G401.6 (cell line): ENCODE data around the gene VEGFC.

Experiments
- FAIRE-seq: peaks from 2 replicates; lab custom pipeline; 2012; peaks lifted over from hg19 to GRCh38; lab: Jason Lieb, UNC

The VEGFC gene

DNA sequence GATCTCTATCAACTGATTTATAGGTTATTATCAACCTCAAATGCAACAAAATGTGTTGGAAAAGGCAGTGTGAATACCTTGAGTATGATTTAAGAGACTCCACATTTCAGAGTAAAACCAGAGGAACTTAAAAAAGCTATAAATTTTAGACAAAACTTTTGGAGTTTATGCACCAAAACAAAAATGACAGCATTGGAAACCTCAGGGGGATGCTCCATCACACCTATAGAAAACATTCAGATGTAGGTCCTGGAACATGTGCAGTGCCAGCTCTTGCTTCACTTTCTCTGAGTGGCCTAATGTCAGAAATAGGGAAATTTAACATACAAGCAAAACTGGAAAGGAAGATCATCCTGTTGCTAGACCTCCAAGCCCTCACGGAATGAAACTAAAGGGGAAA is 5.8 kb upstream of the VEGFC start:
- no peak for FAIRE-seq

DNA sequence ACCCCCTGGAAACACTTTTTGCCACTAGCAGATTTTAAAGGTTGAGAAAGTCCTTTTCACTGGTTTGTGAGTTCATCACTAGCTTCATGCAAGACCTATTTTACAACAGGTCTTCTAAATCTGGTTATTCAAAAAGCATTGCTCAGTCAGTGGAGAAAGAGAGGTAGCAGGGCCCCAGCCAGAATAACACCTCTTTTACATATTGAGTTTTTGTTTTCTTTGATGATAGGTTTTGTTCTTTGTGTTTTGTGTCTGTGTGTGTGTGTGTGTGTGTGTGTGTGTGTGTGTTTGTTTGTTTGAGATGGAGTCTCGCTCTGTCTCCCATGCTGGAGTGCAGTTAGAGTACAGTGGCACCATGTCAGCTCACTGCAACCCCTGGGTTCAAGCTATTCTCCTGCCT is 2.7 kb upstream of the VEGFC start:
- no peak for FAIRE-seq

DNA sequence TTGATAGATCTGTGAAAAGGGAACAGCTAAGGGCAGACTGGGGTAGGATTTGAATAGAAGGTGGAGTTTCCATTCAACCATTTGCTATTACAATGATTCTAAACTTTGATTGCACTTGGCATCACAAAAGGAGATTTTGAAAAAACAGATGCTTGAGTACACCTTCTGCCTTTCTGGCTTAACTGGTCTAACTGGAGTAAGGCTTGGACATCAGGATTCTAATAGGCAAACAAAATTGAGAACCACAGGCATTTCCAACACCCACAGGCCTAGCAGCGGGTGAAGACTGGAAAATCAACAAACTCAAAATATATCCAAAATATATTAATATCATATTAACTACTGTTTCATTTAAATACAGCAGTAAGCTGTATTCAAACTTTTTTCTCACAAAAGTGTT is 1.9 kb upstream of the VEGFC start:
- FAIRE-seq = no peak

DNA sequence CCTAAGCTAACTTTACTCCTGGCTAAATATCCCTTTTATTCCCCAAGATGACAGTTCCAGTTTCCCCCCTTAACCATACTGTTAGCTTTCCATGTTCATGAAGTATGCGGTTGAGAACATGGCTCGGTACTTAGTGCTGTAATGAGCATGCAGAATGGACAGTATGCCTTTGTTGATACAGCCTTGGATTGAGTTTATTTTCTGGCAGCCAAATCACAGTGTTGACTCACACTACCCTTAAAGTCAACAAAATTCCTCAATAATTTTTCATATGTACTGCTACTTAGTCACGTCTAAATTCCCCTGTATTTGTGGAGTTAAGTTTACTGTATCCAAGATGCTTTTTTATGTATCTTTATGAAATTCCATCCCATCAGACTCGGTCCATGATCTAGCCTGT is 1.4 kb upstream of the VEGFC start:
- FAIRE-seq = no peak

DNA sequence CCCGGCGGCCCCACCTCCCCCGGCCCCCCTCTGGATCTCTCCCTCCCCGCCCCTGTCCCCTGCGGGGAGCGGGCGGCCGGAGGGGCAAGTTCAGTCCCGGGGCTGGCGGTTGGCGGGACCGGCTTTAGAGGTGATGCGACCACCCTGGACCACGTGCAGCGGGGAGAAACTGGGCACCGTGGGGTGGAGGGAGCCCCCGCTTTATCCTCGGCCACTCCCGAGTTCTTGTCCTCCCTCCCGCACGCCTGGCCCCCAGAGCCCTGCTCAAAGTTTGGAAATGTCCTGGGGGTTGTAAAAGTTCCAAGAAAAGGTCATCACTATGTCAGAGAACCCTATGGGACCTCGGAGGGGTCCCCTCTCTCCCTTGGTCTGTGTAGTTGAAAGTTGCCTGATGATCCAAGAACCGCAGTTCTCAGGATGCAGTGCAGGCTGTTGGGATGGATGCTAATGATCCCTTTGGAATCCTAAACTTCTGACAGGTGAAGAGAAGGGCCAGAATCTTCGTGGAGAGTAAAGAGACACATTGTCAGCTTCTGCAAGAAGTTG is 411 bp upstream of the VEGFC start:
- FAIRE-seq = no peak

DNA sequence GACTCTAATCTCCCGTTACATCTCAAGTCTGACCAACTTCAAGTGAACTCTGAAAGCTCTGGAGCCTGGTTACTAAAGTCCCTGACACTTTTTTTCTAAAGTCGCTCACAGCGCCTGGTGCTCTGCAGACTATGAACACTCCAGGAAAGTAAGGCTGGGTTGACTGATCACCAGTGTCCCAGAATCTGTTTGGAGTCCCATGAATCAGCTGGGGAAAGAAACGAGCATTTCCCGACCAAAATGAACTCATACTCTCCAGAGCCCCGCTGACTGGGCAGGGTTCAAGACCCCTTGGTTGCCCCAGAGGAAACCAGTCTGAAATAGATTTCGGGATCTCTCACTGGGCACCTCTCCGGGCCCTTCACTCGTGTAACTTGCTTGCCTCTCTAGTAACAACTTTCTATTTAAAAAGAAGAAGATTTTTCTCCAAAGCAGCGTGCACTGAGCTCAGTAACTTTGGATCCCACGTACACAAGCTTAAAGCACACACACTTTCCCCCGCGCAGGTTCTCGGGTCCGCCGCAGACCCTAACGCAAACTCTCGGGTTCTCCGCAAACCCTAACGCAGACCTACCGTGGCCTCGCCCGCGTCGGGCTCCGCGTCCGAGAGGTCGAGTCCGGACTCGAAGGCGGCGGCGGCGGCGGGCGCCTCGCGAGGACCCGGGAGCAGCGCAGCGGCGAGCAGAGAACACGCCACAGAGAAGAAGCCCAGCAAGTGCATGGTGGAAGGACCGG is 964 bp downstream of the VEGFC start:
- no peak for FAIRE-seq

DNA sequence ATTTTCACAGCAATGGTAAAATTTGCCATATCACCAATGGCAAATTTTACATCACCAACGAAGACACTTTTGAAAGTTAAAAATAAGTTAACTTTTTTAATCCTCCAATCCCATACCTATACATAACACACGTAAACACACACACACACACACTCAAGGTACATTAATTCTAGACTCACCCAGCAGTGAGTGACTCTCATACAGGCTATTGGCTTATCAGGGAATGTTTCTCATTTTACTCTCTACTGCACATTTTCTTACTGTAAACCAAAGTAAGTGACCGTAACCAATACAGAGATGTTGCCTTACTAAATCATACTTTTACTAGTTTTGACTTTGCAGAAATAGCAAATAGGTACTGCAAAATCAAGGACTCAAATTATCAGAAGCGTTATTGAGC is 2.3 kb downstream of the VEGFC start:
- FAIRE-seq = no peak

DNA sequence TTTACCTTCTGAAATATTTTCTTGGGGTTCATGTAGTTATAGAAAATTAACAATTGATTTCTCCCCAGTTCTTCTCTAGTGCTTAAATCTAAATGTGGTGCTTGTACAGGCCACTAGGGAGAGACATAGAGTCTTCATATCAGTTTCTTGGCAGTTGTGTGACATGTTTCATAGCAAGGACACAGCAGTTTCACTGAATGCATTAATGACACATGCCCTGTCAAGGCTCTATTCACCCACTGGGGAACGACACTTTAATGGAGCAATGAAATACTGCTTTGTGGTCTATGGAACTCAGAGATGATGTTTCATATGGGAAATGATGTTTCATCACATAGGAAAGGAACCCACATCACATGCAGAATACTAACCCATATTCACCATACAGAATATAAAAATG is 2.8 kb downstream of the VEGFC start:
- FAIRE-seq = no peak

DNA sequence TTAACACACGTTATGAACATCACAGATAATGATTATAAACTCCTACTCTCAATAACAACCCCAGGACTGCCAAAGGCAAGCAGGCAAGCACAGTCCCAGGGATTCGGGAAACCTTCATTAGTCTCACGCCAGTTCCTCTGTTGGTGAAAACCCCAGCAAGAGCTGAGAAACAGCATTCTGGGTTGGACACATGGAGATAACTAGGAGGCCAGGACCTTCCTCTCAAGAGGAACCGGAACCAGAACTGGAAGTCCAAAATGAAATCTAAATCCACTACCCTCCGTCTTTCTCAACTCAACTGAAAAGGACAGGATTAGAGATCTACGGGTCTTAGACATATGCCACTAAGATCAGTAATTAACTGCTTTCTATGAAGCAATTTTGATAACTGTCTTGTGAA is 3.8 kb downstream of the VEGFC start:
- FAIRE-seq = no peak

DNA sequence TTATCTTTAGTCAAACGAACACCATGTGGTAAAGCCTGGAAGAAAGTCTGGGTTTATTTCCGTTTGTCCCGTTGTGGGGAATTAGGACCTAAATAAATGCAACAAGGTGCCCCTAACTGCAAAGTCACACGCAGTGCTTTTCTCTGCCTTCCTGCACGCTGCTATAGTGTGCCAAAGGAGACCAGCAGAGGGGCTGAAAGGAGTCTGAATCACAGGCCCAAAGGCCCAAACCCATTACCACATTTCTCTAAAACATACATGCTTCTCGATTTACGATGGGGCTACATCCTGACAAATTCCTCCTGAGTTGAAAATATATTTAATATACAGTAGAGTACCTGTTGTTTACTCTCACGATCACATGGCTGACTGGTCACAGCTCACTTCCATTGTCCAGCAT is 4.5 kb downstream of the VEGFC start:
- FAIRE-seq = no peak

DNA sequence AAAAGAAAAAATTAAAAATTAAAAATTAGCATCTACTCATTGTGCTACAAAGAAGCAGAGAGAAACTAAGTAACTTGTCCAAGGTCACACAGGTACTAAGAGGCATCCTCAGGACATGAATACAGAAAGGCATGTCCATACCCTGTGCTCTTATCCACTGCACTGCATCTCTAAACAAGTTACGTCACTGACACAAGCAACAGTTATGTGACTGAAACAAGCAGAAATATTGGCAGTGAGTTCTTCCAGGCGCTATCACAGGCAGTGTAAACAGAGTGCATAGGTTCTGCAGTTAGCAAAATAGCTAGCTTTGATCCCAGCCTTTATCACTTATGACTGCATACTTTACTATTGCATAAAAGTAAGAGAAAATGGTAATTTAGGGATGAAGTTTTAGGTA is 7.9 kb downstream of the VEGFC start:
- no peak for FAIRE-seq

DNA sequence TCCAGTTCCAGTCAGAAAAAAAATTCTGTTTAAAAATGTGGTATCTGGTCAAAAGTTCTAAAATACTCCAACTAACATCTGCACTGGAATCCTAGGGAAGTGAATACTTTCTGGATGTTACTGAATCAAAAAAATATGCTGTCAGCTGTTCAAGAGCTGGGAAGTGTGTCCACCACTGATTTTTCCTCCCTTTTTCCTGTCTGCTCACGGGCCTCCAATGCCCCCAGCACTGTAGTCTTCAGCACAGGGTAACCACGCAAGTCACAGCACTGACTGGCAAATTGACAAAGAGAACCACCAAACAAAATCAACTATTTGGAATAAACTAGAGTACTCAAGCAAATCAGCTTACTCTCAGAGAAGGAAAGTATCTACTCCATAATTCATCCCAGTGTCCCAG is 9.9 kb downstream of the VEGFC start:
- FAIRE-seq = no peak

DNA sequence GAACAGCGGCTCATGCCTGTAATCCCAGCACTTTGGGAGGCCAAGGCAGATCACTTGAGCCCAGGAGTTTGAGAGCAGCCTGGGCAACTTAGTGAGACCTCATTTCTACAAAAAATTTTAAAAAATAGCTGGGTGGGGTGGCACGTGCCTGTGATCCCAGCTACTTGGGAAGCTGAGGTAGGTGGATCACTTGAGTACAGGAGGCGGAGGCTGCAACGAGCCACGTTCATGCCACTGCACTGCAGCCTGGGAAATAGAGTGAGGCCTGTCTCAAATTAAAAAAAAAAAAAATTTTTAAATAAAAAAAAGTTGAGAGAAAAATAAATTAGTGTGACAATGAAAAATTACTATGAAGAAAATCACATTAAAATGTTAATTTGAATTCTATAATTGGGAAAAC is 10.5 kb downstream of the VEGFC start:
- no peak for FAIRE-seq

DNA sequence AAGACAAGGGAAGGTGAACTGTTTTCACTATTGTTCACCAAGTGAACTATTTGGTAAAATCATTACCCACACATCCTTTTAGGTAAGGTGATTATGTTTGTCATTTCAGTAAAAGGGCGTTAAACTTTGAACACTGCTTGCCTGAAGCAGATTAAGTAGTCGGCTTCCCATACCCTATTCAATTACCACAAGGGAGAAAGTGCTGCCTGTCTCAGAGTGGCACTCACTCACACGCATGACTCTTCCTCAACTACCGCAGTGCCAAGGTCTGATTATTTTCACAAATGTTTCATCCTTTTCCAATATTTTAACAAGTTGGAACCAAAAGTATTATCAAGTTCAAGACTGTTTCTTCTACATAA is 11.0 kb downstream of the VEGFC start:
- FAIRE-seq = no peak

DNA sequence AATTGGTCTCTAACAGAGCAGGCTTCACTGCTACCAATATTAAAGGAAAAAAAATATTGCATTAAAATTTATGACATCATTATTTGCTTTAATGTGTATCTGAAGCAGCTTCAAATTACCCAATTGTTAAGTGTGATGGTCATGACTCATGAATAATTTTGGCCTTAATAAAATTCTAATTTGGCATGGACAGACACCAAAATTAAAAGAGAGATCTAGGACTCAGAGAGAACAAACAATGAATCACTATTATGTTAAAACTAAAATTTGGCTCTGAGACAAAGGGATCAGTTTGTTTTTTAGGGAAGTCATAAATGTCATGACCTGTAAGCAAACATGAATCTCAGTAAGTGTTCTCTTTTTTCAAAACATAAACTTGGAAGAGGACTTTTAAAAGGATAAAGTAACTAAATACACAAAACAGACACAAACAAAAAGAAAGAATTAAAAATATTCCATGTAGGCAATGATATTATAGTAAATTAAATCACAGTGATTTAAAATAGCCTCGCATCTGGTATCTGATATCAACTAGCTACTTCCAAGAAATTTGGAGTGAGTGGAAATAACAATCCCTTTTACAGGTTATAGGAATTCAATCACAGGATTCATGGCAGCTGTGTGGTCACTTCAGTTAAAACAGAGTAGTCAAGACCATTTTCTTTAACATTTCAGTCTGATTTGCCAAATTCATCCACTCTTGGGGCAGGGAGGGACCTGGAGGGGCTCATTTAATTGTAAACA is 11.6 kb downstream of the VEGFC start:
- no peak for FAIRE-seq

DNA sequence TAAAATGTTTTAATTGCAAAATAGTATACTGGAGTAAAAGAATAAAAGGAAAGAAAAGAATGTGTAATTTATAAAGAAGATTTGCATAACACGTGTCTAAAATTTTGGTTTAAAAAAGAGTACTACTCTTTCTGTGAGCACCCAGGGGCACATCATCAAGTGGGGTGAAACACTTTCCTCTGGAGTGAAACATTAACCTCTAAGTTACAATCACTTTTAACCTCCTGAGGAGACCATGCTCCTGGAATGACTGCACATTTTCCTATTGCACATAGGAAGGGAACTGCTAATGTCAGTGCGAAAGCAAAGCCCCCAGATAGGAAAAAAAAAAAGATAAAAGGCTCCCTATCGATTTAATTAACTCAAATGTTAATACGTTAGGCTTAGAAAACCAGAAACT is 13.3 kb downstream of the VEGFC start:
- FAIRE-seq = no peak

DNA sequence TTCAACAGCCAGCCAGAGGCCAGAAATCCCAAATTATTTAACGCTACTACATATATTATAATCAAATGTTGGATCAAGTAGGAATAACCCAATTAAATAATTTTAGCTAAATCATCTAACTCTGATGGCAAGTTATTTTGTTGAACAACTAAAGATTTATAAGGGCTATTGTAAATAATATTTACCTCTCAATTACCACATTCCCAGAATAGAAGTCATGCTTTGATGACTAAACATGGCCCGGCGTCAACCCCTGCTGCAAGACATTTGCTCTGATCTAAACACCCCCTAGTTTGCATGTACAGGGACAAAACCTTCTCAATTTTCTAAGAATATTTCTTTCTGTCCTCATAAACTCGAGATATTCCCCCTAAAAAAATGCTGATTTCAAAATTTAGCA is 14.2 kb downstream of the VEGFC start:
- no peak for FAIRE-seq

DNA sequence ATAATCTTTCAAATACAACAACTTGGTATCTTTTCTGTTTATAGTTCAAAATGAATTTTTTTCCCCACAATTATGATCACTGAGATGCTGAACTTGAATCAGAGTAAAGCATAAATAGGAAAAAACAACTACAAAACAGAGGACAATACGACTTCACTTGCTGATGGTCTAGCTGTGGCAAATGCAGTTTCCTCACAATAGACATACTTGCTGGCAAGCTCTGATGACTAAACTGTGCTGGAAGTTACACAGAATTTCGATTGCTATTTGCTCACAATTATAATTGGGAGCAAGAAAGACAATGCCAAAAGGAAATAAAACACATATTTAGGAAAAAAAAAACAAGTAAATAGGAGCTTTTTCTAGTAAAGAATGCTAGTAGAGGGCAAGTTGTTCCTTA is 14.7 kb downstream of the VEGFC start:
- no peak for FAIRE-seq

DNA sequence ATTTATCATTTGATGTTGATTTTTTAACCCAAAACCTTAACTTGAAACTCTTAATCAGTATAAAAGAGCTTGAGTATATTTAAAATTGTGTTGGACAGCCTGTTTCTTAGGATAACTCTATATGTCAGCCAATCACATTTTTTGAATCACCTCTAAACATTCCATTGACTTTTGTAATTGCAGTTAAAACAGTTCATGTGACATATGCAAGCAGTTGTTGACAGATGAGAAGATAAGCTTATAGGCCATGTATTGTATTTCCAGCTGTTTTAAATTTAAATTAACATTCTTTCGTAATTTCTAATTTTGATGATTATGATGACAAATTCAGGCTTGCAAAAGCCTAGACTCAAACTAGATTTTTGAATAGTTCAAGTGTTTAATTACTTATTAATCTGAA is 17.4 kb downstream of the VEGFC start:
- no peak for FAIRE-seq

DNA sequence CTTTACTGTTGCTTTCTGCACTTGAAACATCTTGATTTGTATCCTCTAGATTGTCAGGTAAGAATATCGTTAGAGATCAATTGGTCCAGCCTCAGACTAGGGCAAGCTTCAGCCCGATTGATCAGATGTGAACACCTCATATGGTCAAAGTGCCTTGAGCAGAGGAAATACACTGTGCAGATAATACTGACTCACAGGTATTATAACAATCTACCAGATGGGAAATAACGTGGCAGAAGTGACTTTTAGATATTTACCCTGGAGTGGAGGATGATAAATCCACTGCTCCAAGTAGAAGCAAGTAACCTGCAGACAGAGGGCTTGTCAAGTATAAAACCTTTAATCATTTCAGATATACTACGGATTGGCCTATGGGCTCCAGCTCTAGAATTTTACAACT is 17.9 kb downstream of the VEGFC start:
- no peak for FAIRE-seq

DNA sequence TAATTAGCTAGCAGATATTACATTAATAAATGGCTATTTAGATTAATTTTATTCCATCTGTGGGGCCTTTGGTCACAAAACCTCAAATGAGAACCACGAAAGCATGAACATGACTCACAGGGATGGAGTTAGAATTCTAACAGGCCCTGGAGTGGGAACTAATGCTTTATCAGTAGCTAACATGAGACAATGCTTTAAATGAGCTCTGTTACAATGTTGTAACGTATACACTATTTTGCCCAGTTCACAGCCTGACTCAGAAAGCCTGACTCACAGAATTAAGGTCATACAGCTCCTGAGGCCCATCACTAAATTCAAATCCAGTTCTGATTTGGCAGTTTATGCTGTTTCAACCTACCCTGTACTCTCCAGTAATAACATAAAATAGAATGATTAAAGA is 23.2 kb downstream of the VEGFC start:
- FAIRE-seq = no peak

DNA sequence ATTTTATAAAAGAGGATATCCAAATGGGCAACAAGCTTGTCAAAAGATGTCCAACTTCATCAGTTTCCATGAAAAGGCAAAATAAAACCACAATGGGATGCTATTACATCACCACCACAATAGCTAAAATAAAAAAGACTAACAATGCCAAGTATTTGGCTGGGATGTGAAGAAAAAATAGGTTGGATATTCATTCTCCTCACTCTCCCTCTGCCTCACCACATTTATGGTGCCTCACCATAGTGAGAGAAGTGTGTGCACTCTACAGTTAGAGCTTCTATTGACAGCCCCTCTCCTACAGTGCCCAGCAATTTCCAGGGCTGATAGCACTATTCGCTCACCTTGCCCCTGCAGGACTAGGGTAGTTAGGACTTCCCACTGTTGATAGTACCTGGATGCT is 25.5 kb downstream of the VEGFC start:
- no peak for FAIRE-seq

DNA sequence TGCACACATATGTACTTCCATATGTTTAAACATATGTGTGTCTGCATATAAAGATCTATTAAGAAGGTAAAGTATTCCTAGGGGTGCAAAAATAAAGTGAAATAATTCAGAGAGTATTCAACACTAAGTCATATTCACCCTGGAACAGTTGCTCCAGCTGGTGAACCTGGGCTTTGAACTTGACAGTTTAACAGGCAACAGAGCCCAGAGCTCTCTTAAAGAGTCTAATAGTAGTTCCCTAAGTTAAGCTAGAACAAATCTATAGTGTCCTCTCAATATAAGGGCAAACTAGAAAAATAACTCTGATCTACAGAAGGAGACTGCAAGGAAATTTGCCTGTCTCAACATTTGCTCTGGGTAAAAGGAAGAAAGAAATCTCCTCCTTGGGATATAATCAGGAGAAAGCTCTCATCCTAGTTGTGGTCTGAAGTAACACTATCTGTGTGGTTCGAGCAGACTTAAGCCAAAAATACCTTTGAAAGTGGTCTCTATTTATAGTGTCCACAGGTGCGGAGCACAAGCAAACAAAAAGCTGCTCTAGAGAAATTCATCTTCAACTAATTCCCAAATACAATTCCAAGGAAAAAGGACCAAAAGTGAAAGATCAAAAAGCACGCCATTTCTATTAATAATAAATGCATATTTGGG is 29.9 kb downstream of the VEGFC start:
- FAIRE-seq = no peak

DNA sequence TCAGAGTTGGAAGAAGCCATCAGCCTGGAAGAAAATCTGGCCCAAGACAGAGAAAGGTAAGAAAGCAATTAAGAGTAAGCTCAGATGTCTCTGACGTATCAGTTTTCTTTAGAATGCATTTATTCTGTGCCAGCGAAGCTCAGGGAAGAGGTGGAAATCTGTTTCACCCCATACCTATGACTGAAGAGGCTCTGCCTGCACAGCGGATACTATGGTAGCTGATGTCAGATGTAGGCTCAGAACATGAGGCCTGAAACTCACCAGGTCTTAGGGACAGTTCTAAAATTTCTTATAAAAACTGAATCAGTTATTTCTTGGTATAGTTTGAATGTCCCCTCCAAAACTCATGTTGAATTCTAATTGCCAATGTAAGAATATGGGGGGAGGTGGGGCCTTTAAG is 30.9 kb downstream of the VEGFC start:
- no peak for FAIRE-seq
